A549 (cell line): ENCODE results near the gene BAG3. TPM values are rescaled to one million over a fixed set of nuclear protein-coding genes. Genes with fewer than 3 reads are reported as not detected.

ENCODE experiments used
- ATAC-seq, 2 experiments: fragments of 200-7000 bp in 1 of 2; fragments of >200 bp in 1 of 2; cut with Nextera tagmentation in 1 of 2; cut with Tn5 transposase in 1 of 2; 3 replicates each; pipeline versions ENCODE4 v1.8.0 to v1.9.1; 2018 to 2020; ENCODE audit warnings: mild to moderate bottlenecking in 1 of 2, moderate library complexity in 1 of 2
- CTCF ChIA-PET: fragments of 300-600 bp; sonication (Branson Sonifier 250); formaldehyde crosslinking; extraction: SDS; loops from one replicate; lab custom pipeline; 2021; ENCODE audit warnings: antibody characterized with exemption, inconsistent platforms; lab: Yijun Ruan, JAX
- POLR2A ChIA-PET: fragments of 350-600 bp; formaldehyde crosslinking; extraction: SDS; loops from one replicate; lab custom pipeline; 2021; ENCODE audit warnings: antibody characterized with exemption, inconsistent platforms; lab: Yijun Ruan, JAX
- DNase-seq, 2 experiments: peaks; one replicate each; pipeline versions ENCODE4 v3.0.0 to v3.0.0-alpha.2; 2011 to 2016; ENCODE audit warnings: low read depth in 1 of 2, low spot score in 1 of 2
- FAIRE-seq: peaks from 2 replicates; lab custom pipeline; 2011; peaks lifted over from hg19 to GRCh38; lab: Jason Lieb, UNC
- H3K27ac ChIP-seq, 2 experiments: fragments of >200 bp; sonication (Bioruptor Twin); formaldehyde crosslinking; 3 replicates each; pipeline ENCODE4 v1.5.1; 2016 to 2017
- H3K4me1 ChIP-seq: fragments of >200 bp; sonication (Bioruptor Twin); formaldehyde crosslinking; 3 replicates; pipeline ENCODE4 v1.6.1; 2016
- H3K4me2 ChIP-seq: fragments of >200 bp; sonication (Bioruptor Twin); formaldehyde crosslinking; 3 replicates; pipeline ENCODE4 v1.6.1; 2016
- H3K4me3 ChIP-seq: fragments of >200 bp; sonication (Bioruptor Twin); formaldehyde crosslinking; 3 replicates; pipeline ENCODE4 v1.5.1; 2016
- H3K9me3 ChIP-seq: fragments of >200 bp; sonication (Bioruptor Twin); formaldehyde crosslinking; 3 replicates; pipeline ENCODE4 v1.6.1; 2016
- BHLHE40 ChIP-seq: IDR thresholded peaks from 2 replicates; pipeline ENCODE4 v1.6.1; 2012; ENCODE audit warnings: low read depth, low read length, inconsistent platforms
- CBX8 ChIP-seq: fragments of 200-600 bp; sonication (generic); IDR thresholded peaks from 2 replicates; pipeline ENCODE4 v1.6.1; 2016
- CEBPB ChIP-seq, 2 experiments: fragments of >200 bp in 1 of 2; sonication (Bioruptor Twin) in 1 of 2; formaldehyde crosslinking in 1 of 2; IDR thresholded peaks; 2 replicates each; pipeline ENCODE4 v1.6.1; 2012 to 2016
- FOSL2 ChIP-seq, 2 experiments: fragments of 450-650 bp in 1 of 2; fragments of >200 bp in 1 of 2; sonication (Bioruptor Twin) in 1 of 2; formaldehyde crosslinking; IDR thresholded peaks; 2 replicates each; pipeline versions ENCODE4 v1.5.0 to v1.6.1; 2016 to 2020; ENCODE audit warnings: mild to moderate bottlenecking in 1 of 2, moderate library complexity in 1 of 2
- FOXS1 ChIP-seq: fragments of 250-450 bp; sonication (Bioruptor Pico); IDR thresholded peaks from 2 replicates; pipeline ENCODE4 v1.5.0; 2020; ENCODE audit warnings: mild to moderate bottlenecking, moderate library complexity
- HDAC2 ChIP-seq: fragments of 200-600 bp; sonication (generic); IDR thresholded peaks from 2 replicates; pipeline ENCODE4 v1.6.1; 2016
- HOXB5 ChIP-seq: fragments of 250-450 bp; sonication (Bioruptor Pico); IDR thresholded peaks from 2 replicates; pipeline ENCODE4 v1.5.0; 2020; ENCODE audit warnings: mild to moderate bottlenecking, moderate library complexity
- MYC ChIP-seq: IDR thresholded peaks from 2 replicates; pipeline ENCODE4 v1.6.1; 2012; ENCODE audit warnings: mild to moderate bottlenecking, inconsistent platforms, low read length, improper control_type of control experiment, borderline replicate concordance
- NPAS2 ChIP-seq: fragments of 250-450 bp; sonication (Bioruptor Pico); IDR thresholded peaks from 2 replicates; pipeline ENCODE4 v1.8.0; 2022; ENCODE audit warnings: mild to moderate bottlenecking, moderate library complexity, borderline replicate concordance
- RAD21 ChIP-seq, 2 experiments: fragments of >200 bp in 1 of 2; sonication (Bioruptor Twin) in 1 of 2; formaldehyde crosslinking in 1 of 2; IDR thresholded peaks in 1 of 2; conservative IDR thresholded peaks in 1 of 2; 2 replicates in 1 of 2; 3 replicates in 1 of 2; pipeline ENCODE4 v1.6.1; 2012 to 2018; ENCODE audit warnings: inconsistent platforms in 1 of 2
- RARB ChIP-seq: fragments of 250-450 bp; sonication (Bioruptor Pico); IDR thresholded peaks from 2 replicates; pipeline ENCODE4 v1.8.0; 2021; ENCODE audit warnings: mild to moderate bottlenecking, moderate library complexity
- RNF2 ChIP-seq: fragments of 200-600 bp; sonication (generic); IDR thresholded peaks from 2 replicates; pipeline ENCODE4 v1.6.1; 2016; ENCODE audit warnings: low read depth, mild to moderate bottlenecking, antibody characterized with exemption, moderate library complexity, borderline replicate concordance
- SMC3 ChIP-seq: fragments of >200 bp; sonication (Bioruptor Twin); formaldehyde crosslinking; IDR thresholded peaks from 3 replicates; pipeline ENCODE4 v1.6.1; 2018; ENCODE audit warnings: inconsistent platforms
- ZC3H11A ChIP-seq: fragments of 450-650 bp; IDR thresholded peaks from 2 replicates; pipeline ENCODE4 v1.6.1; 2014; ENCODE audit warnings: antibody characterized with exemption, mild to moderate bottlenecking
- ZFP36 ChIP-seq: fragments of 450-650 bp; IDR thresholded peaks from 2 replicates; pipeline ENCODE4 v1.6.1; 2014; ENCODE audit warnings: borderline replicate concordance; ENCODE audit not compliant: partially characterized antibody
- ZSCAN20 ChIP-seq: fragments of 250-450 bp; sonication (Bioruptor Pico); IDR thresholded peaks from 2 replicates; pipeline ENCODE4 v1.8.0; 2022; ENCODE audit warnings: mild to moderate bottlenecking, moderate library complexity
- WGBS: methylation state at CpG from one replicate; pipeline ENCODE4 v1.1.6; 2017; ENCODE audit errors: missing lambda C conversion rate; 5-methylcytosine and 5-hydroxymethylcytosine counted together
- polyA plus RNA-seq, 4 experiments: library from polyadenylated mRNA; depleted of rRNA in 3 of 4; stranded (reverse); fragments of >200 nt; fragmentation: RNase III in 1 of 4; extraction: RNeasy Plus Mini Kit Qiagen cat#74134 plus additional on column Dnase treatment in 1 of 4; gene quantifications; 2 replicates in 3 of 4; 3 replicates in 1 of 4; pipeline ENCODE4 v1.2.3, GENCODE V29; 2011 to 2017
- TF ChIP-seq, protein P1 (sequence below): fragments of 250-450 bp; sonication (Bioruptor Pico); IDR thresholded peaks from 2 replicates; pipeline ENCODE4 v1.5.0; 2021; ENCODE audit warnings: mild to moderate bottlenecking, moderate library complexity, borderline replicate concordance
- TF ChIP-seq, protein P2 (sequence below): fragments of 200-600 bp; sonication (generic); IDR thresholded peaks from 2 replicates; pipeline ENCODE4 v1.6.1; 2016; ENCODE audit warnings: antibody characterized with exemption, mild to moderate bottlenecking, moderate library complexity
- TF ChIP-seq, protein P3 (sequence below): IDR thresholded peaks from 2 replicates; pipeline ENCODE4 v1.6.1; 2012
- TF ChIP-seq, protein P4 (sequence below): IDR thresholded peaks from 2 replicates; pipeline ENCODE4 v1.6.1; 2012; ENCODE audit warnings: low read depth, borderline replicate concordance

The BAG3 gene
- polyA plus RNA-seq, 2 of the 4 experiments (the other 2 are of a cell fraction), result 10.7 to 58.4 TPM

DNA sequence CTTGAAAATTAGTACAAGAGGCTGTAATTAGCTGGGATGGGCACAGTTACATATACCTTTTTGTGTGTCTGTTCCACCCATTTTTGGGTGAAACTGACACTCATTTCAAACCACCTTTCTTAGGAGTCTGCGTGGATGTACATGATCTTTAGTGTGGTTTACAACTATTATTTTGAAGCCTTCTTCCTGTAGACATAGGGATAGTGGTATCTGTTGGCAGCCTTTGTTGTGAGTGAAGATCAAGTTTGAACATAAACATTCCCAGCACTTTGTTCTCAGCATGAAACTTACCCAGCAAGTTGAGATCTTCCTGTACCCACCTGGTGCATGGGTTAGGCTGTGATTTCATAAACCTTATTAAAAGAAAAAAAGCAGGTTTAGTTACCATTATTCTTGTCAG lies 2.0 kb downstream of the BAG3 start:
- ChIA-PET CTCF (interaction anchor here (0.6 to 8.3 kb wide), 9 partner anchors 9 to 217 kb away, joined by 3 to 69 read pairs (median 3); no protein-coding TSS in a partner anchor), POLR2A (interaction anchor here (1.0 kb wide), 1 partner anchor 239 kb away, joined by 3 read pairs; the partner anchor contains the start of gene SEC23IP)
- Histone ChIP-seq H3K9me3 (no peaks in the 10 kb centered on the region), H3K4me2 (peak overlapping the region; percentile 79), H3K4me3 (peak overlapping the region; percentile 88), H3K4me1 (peaks cover 49% of the 10 kb centered on the region), H3K27ac (peak overlapping the region; percentile 89 to 90)
- no peak for TF ChIP-seq CBX8
- no peak for TF ChIP-seq BHLHE40
- TF ChIP-seq RARB (CRISPR knock-in tag), result no peak
- no peak for TF ChIP-seq ZC3H11A
- TF ChIP-seq NPAS2 (CRISPR knock-in tag), result no peak
- ATAC-seq (no peak), DNase-seq (no peak), FAIRE-seq (no peak)
- 31% methylated on average over 1 of the region's 1 CpG for WGBS

DNA sequence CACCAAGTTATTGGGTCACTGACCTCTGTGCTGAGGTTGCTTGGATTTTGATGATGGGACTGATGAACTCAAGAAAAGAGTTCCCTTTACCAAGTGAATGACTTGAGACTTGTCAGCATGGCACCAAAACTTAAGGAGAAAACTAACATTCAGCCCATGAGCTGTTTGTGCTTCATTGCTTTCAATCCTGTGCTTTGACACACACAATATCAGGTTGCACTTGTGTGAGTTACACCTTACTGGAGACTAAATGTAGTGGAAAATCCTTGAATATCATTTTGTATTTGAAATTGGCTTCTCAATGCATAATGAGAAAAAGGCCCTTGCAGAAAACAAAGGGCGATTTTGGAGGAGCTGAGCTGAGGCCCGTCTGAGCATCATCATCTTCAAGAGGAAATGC lies 2.7 kb downstream of the BAG3 start:
- POLR2A ChIA-PET, result interaction anchor here (0.8 to 1.0 kb wide), 2 partner anchors 19 to 239 kb away, joined by 3 read pairs; partner anchors contain the start of gene SEC23IP
- TF ChIP-seq MYC (no peak), HDAC2 (no peak), RARB (CRISPR knock-in tag) (no peak), ZFP36 (no peak), FOXS1 (CRISPR knock-in tag) (no peak), SMC3 (no peak), ZSCAN20 (no peak), RAD21 (conservative IDR thresholded peaks at IDR 0.05 in 1 of 2, IDR thresholded peaks at IDR 0.05 in 1 of 2) (no peak), CEBPB (IDR thresholded peaks at IDR 0.05) (no peak), RNF2 (no peak)
- TF ChIP-seq, protein P1, sequence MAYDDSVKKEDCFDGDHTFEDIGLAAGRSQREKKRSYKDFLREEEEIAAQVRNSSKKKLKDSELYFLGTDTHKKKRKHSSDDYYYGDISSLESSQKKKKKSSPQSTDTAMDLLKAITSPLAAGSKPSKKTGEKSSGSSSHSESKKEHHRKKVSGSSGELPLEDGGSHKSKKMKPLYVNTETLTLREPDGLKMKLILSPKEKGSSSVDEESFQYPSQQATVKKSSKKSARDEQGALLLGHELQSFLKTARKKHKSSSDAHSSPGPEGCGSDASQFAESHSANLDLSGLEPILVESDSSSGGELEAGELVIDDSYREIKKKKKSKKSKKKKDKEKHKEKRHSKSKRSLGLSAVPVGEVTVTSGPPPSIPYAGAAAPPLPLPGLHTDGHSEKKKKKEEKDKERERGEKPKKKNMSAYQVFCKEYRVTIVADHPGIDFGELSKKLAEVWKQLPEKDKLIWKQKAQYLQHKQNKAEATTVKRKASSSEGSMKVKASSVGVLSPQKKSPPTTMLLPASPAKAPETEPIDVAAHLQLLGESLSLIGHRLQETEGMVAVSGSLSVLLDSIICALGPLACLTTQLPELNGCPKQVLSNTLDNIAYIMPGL (CRISPR knock-in tag), result no peak
- TF ChIP-seq, protein P2, sequence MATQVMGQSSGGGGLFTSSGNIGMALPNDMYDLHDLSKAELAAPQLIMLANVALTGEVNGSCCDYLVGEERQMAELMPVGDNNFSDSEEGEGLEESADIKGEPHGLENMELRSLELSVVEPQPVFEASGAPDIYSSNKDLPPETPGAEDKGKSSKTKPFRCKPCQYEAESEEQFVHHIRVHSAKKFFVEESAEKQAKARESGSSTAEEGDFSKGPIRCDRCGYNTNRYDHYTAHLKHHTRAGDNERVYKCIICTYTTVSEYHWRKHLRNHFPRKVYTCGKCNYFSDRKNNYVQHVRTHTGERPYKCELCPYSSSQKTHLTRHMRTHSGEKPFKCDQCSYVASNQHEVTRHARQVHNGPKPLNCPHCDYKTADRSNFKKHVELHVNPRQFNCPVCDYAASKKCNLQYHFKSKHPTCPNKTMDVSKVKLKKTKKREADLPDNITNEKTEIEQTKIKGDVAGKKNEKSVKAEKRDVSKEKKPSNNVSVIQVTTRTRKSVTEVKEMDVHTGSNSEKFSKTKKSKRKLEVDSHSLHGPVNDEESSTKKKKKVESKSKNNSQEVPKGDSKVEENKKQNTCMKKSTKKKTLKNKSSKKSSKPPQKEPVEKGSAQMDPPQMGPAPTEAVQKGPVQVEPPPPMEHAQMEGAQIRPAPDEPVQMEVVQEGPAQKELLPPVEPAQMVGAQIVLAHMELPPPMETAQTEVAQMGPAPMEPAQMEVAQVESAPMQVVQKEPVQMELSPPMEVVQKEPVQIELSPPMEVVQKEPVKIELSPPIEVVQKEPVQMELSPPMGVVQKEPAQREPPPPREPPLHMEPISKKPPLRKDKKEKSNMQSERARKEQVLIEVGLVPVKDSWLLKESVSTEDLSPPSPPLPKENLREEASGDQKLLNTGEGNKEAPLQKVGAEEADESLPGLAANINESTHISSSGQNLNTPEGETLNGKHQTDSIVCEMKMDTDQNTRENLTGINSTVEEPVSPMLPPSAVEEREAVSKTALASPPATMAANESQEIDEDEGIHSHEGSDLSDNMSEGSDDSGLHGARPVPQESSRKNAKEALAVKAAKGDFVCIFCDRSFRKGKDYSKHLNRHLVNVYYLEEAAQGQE, result no peak
- no peak for FAIRE-seq
- CTCF ChIA-PET, result interaction anchor here (0.6 to 8.3 kb wide), 7 partner anchors 8 to 206 kb away, joined by 3 to 69 read pairs (median 3); no protein-coding TSS in a partner anchor
- no peak for DNase-seq
- Histone ChIP-seq H3K4me2 (peak overlapping the region; percentile 79), H3K4me1 (peaks cover 55% of the 10 kb centered on the region), H3K9me3 (no peaks in the 10 kb centered on the region), H3K27ac (peak overlapping the region; percentile 89 to 90), H3K4me3 (peak overlapping the region; percentile 88; the same call in 2 of the 3 replicates)
- WGBS, result 9% methylated on average over 2 of the region's 2 CpGs
- no peak for ATAC-seq

DNA sequence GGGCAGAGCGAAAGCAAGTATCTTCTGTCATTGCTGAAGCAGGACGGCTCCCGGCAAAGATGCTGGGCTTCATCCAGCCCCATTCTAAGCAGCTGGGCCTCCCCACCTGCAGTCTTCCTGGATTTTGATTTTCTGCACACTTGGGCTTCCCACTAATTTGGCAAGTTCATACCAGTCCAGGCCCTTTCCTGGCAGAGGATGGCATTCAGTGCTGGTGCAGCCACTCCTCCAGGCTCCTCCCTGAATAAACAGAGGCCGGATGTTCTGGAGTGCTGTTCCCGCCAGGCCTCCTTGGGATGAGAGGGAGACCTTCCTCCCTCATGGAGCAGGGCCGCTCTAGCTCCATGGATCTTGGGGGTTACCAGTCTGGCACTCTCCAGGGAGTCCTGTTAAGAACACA lies 3.4 kb downstream of the BAG3 start:
- peaks cover 61% of the 10 kb centered on the region for H3K4me1 ChIP-seq
- CTCF ChIA-PET, result interaction anchor here (0.6 to 8.3 kb wide), 8 partner anchors 9 to 206 kb away, joined by 3 to 69 read pairs (median 3); no protein-coding TSS in a partner anchor
- TF ChIP-seq RAD21 (conservative IDR thresholded peaks at IDR 0.05 in 1 of 2, IDR thresholded peaks at IDR 0.05 in 1 of 2), result no peak
- TF ChIP-seq, protein P3, sequence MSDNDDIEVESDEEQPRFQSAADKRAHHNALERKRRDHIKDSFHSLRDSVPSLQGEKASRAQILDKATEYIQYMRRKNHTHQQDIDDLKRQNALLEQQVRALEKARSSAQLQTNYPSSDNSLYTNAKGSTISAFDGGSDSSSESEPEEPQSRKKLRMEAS, result peak; percentile 59; the same call in 1 of the 2 replicates
- TF ChIP-seq HOXB5 (CRISPR knock-in tag), result no peak
- TF ChIP-seq, protein P4, sequence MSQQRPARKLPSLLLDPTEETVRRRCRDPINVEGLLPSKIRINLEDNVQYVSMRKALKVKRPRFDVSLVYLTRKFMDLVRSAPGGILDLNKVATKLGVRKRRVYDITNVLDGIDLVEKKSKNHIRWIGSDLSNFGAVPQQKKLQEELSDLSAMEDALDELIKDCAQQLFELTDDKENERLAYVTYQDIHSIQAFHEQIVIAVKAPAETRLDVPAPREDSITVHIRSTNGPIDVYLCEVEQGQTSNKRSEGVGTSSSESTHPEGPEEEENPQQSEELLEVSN, result peak; percentile 56; the same call in 1 of the 2 replicates
- TF ChIP-seq FOSL2 (IDR thresholded peaks at IDR 0.05), result no peak
- no peak for TF ChIP-seq FOSL2 (CRISPR knock-in tag; IDR thresholded peaks at IDR 0.05)
- TF ChIP-seq, all 56 proteins: peak for 2
- peak; percentile 14 to 60; a peak in 3 of 6 replicates for ATAC-seq
- Histone ChIP-seq H3K4me3 (peak overlapping the region; percentile 88; the same call in 2 of the 3 replicates), H3K9me3 (no peaks in the 10 kb centered on the region), H3K27ac (peak overlapping the region; percentile 89 to 90), H3K4me2 (peak overlapping the region; percentile 79)
- POLR2A ChIA-PET, result interaction anchor here (0.8 to 1.0 kb wide), 2 partner anchors 13 to 18 kb away, joined by 3 read pairs; no protein-coding TSS in a partner anchor
- WGBS, result 16% methylated on average over 6 of the region's 6 CpGs
- FAIRE-seq, result no peak
- DNase-seq, result peak; percentile 56 to 66
